B cell (primary cell): ENCODE measurements around the gene RDH13.

Experiments used
- EZH2 ChIP-seq: IDR thresholded peaks from 2 replicates; pipeline ENCODE4 v1.6.1; 2012; ENCODE audit warnings: borderline replicate concordance, low read depth, mild to moderate bottlenecking, moderate library complexity, low read length; ENCODE audit not compliant: insufficient read depth, poor library complexity, severe bottlenecking
- TF ChIP-seq, protein P1 (sequence below): fragments of 200-600 bp; IDR thresholded peaks from one replicate; pipeline ENCODE4 v1.8.0; 2022; ENCODE audit warnings: antibody characterized with exemption, mild to moderate bottlenecking

DNA sequence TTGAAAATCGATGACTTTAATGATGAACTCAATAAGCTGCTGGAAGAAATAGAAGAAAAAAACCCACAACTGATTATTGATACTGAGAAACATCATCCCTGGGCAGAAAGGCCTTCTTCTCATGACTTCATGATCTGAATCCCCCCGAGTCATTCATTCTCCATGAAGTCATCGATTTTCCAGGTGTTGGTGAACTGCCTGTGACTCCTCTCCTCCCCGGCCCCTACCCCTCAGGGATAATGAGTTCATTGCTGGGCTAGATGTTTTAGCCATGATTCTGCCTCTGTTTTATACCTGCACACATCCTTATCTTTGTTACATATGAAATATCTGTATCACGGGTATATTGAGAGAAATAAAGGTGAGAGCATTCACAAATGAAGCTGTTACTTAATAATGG is 62.2 kb downstream of the RDH13 start:
- TF ChIP-seq, protein P1, sequence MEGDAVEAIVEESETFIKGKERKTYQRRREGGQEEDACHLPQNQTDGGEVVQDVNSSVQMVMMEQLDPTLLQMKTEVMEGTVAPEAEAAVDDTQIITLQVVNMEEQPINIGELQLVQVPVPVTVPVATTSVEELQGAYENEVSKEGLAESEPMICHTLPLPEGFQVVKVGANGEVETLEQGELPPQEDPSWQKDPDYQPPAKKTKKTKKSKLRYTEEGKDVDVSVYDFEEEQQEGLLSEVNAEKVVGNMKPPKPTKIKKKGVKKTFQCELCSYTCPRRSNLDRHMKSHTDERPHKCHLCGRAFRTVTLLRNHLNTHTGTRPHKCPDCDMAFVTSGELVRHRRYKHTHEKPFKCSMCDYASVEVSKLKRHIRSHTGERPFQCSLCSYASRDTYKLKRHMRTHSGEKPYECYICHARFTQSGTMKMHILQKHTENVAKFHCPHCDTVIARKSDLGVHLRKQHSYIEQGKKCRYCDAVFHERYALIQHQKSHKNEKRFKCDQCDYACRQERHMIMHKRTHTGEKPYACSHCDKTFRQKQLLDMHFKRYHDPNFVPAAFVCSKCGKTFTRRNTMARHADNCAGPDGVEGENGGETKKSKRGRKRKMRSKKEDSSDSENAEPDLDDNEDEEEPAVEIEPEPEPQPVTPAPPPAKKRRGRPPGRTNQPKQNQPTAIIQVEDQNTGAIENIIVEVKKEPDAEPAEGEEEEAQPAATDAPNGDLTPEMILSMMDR: no peak
- no peak for TF ChIP-seq EZH2
